ENCODE data around the gene ANKRD29.

The ANKRD29 gene

GRCh38 chr18:23668731-23669130 lies 6.0 kb upstream of the ANKRD29 start:
- no peak overlapping the region for H3K4me3 ChIP-seq (ENCODE audit: control insufficient read depth, low read depth, low read length)
- TF ChIP-seq CTCF (IDR thresholded peaks at IDR 0.05; ENCODE audit: control insufficient read depth, insufficient read depth, low read depth, low read length, missing control alignments): no peak
- DNase-seq (ENCODE audit: low read depth): no peak

GRCh38 chr18:23667114-23667513 lies 4.4 kb upstream of the ANKRD29 start:
- no peak overlapping the region for H3K4me3 ChIP-seq (ENCODE audit: control insufficient read depth, low read depth, low read length)
- TF ChIP-seq CTCF (IDR thresholded peaks at IDR 0.05; ENCODE audit: control insufficient read depth, insufficient read depth, low read depth, low read length, missing control alignments): no peak
- DNase-seq (ENCODE audit: low read depth): no peak

DNA sequence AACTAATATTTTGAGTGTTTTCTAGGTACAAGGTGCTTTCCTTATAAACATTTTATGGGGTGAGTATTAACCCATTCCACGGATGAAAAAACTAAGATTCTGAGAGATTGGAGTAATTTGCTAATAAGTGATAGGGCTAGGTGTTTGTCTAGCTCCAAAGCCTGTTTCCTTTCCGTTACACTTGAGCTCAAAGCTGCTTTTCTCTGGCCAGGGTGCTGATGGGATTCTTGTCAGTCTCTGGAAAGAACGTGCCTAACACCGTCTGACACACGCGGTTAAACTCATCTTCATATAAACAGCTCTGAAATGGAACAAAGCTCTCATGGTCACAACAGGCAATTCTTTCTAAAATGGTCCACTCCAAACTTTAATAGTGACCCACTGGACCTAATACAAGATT lies 2.0 kb upstream of the ANKRD29 start:
- H3K4me3 ChIP-seq (ENCODE audit: control insufficient read depth, low read depth, low read length): no peak overlapping the region
- no peak for DNase-seq (ENCODE audit: low read depth)
- no peak for TF ChIP-seq CTCF (IDR thresholded peaks at IDR 0.05; ENCODE audit: control insufficient read depth, insufficient read depth, low read depth, low read length, missing control alignments)

DNA sequence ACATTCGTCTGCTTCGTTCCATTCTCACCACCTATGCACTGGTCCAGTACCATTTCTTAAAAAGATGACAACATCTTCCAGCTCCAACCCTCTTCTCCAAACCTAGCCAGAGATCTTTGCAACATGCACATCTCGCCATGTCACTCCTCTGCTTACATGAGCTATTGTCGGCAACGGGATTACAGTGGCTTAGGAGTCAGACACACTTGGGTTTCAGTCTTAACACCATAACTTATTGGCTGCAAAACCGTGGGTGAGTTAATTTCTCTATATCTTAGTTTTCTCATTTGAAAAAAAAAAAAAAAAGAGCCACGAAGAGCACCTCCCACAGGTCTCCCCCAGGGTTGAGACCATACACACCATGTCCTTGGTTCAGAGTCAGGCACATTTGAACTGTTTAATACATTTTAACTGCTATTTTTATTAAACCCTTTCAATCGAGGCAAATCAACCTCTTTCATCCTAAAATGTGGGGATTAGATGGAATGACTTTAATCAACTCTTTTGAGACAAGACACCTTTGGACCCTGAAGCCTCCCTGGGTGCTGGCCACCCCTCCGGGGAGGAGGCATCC lies 889 bp downstream of the ANKRD29 start:
- H3K4me3 ChIP-seq (ENCODE audit: control insufficient read depth, low read depth, low read length): peak overlapping the region; percentile 68
- no peak for TF ChIP-seq CTCF (IDR thresholded peaks at IDR 0.05; ENCODE audit: control insufficient read depth, insufficient read depth, low read depth, low read length, missing control alignments)
- DNase-seq (ENCODE audit: low read depth): no peak

DNA sequence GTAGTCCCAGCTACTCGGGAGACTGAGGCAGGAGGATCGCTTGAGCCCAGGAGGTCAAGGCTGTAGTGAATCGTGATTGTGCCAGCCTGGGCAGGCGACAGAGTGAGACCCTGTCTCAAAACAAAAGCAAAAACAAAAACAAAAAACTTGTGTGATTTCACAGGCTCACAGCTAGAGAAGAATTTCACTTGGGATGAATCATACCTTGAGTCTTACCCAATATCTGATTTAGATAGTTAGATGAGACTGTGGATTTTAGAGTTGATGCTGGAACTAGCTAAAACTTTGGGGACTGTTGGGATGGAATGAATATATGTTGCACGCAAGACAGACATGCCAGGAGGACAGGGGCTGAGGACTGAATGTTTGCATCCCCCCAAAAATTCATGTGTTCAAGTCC lies 4.4 kb downstream of the ANKRD29 start:
- H3K4me3 ChIP-seq (ENCODE audit: control insufficient read depth, low read depth, low read length): no peak overlapping the region
- TF ChIP-seq CTCF (IDR thresholded peaks at IDR 0.05; ENCODE audit: control insufficient read depth, insufficient read depth, low read depth, low read length, missing control alignments): no peak
- no peak for DNase-seq (ENCODE audit: low read depth)

DNA sequence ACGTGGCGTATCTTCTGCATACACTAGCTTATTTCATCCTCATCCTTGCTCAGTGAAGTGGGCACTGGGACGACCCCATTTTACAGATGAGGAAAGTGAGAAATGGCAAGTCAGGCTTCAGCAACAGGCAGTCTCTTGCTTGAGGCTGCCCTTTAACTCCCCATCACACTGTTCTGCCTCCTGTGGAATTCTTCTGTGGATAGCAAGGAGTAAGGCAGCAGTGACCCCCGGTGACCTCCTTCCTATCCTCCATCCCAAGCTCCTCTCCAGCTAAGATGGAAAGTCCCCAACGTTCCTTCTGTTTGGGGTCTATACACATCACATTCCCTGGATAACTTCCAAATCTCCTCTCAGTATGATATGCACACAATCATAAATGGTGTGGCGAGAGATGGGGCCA lies 10.5 kb downstream of the ANKRD29 start:
- no peak for TF ChIP-seq CTCF (IDR thresholded peaks at IDR 0.05; ENCODE audit: control insufficient read depth, insufficient read depth, low read depth, low read length, missing control alignments)
- no peak overlapping the region for H3K4me3 ChIP-seq (ENCODE audit: control insufficient read depth, low read depth, low read length)
- DNase-seq (ENCODE audit: low read depth): no peak

Measured in AG09309 (cell line).